ENCODE measurements around the gene ZNF695.

GRCh38 chr1:246954126-246954525, 53.7 kb downstream of the ZNF695 start:
- TF ChIP-seq FOXJ3 (CRISPR knock-in tag; IDR thresholded peaks at IDR 0.05) (no peak), CHCHD3 (CRISPR knock-in tag; IDR thresholded peaks at IDR 0.05) (no peak), EP300 (IDR thresholded peaks at IDR 0.05; ENCODE audit: low read length) (no peak), FOS (IDR thresholded peaks at IDR 0.05; ENCODE audit: extremely low read depth, insufficient read length) (no peak), PHF8 (IDR thresholded peaks at IDR 0.05; ENCODE audit: borderline replicate concordance, low read length) (no peak), ZNF282 (CRISPR knock-in tag; IDR thresholded peaks at IDR 0.05) (no peak), ELF4 (CRISPR knock-in tag; IDR thresholded peaks at IDR 0.05) (no peak), HNRNPL (IDR thresholded peaks at IDR 0.05; ENCODE audit: low read depth, low read length) (no peak), ZNF124 (CRISPR knock-in tag; IDR thresholded peaks at IDR 0.05) (no peak), POLR2AphosphoS5 (IDR thresholded peaks at IDR 0.05; ENCODE audit: control insufficient read depth, insufficient read depth, low read depth, low read length) (no peak), NRF1 (conservative IDR thresholded peaks at IDR 0.05 in 1 of 2, IDR thresholded peaks at IDR 0.05 in 1 of 2) (no peak), DPF2 (IDR thresholded peaks at IDR 0.05) (no peak)
- TF ChIP-seq, protein P1, sequence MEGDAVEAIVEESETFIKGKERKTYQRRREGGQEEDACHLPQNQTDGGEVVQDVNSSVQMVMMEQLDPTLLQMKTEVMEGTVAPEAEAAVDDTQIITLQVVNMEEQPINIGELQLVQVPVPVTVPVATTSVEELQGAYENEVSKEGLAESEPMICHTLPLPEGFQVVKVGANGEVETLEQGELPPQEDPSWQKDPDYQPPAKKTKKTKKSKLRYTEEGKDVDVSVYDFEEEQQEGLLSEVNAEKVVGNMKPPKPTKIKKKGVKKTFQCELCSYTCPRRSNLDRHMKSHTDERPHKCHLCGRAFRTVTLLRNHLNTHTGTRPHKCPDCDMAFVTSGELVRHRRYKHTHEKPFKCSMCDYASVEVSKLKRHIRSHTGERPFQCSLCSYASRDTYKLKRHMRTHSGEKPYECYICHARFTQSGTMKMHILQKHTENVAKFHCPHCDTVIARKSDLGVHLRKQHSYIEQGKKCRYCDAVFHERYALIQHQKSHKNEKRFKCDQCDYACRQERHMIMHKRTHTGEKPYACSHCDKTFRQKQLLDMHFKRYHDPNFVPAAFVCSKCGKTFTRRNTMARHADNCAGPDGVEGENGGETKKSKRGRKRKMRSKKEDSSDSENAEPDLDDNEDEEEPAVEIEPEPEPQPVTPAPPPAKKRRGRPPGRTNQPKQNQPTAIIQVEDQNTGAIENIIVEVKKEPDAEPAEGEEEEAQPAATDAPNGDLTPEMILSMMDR (IDR thresholded peaks at IDR 0.05 in 2 of 3, conservative IDR thresholded peaks at IDR 0.05 in 1 of 3; ENCODE audit: insufficient read depth in 2 of 3, low read depth in 1 of 3, low read length in 3 of 3), result no peak

Measured in K562 (cell line).